Measurements from ENCODE around the gene DPP6. TPM values are rescaled to one million over a fixed set of nuclear protein-coding genes. Genes with fewer than 3 reads are reported as not detected.

DPP6 gene
- total and polyA plus RNA-seq, 2 of the 8 experiments (the other 6 are each of a cell fraction or from before 2014, with no cell fraction given) = 4.7 to 6.8 TPM

- TF ChIP-seq CHD1 (IDR thresholded peaks at IDR 0.05; ENCODE audit: low read depth, low read length) (no peak), YY1 (IDR thresholded peaks at IDR 0.05; ENCODE audit: low read depth, low read length) (no peak), CTBP2 (IDR thresholded peaks at IDR 0.05; ENCODE audit: borderline replicate concordance, insufficient read depth, insufficient read length, low read length) (no peak), SUZ12 (IDR thresholded peaks at IDR 0.05; ENCODE audit: low read length) (no peak)
- Histone ChIP-seq H4K5ac (ENCODE audit: insufficient read length, low read depth, low read length) (no peak overlapping the region), H3K79me2 (ENCODE audit: control insufficient read depth in 1 of 2, insufficient read depth in 2 of 2, low read length in 2 of 2) (no peaks in the 10 kb centered on the region), H4K8ac (ENCODE audit: extremely low read depth, insufficient read depth, low read length) (no peak overlapping the region), H4K20me1 (replicated peaks in 1 of 2; ENCODE audit: control insufficient read depth in 1 of 2, insufficient read depth in 2 of 2, low read length in 2 of 2) (no peaks in the 10 kb centered on the region), H3K18ac (ENCODE audit: extremely low read depth, low read length) (no peak overlapping the region), H4K91ac (replicated peaks; ENCODE audit: insufficient read length, low read length) (no peak overlapping the region), H2AFZ (ENCODE audit: low read length) (no peak overlapping the region), H2BK15ac (ENCODE audit: low read length) (no peak overlapping the region), H2BK120ac (replicated peaks; ENCODE audit: low read depth, low read length) (no peak overlapping the region), H2BK12ac (ENCODE audit: low read depth, low read length) (no peak overlapping the region), H3K79me1 (ENCODE audit: low read depth, low read length) (no peaks in the 10 kb centered on the region), H2AK5ac (ENCODE audit: low read depth, low read length) (no peak overlapping the region), H2BK5ac (ENCODE audit: low read depth, low read length) (no peak overlapping the region), H3K23ac (ENCODE audit: insufficient read length) (no peak overlapping the region), H3K9me3 (ENCODE audit: insufficient read depth in 2 of 2, low read depth in 1 of 2, low read length in 1 of 2) (no peaks in the 10 kb centered on the region), H3K27me3 (replicated peaks in 1 of 4; ENCODE audit: control insufficient read depth in 3 of 4, extremely low read depth in 1 of 4, insufficient read depth in 3 of 4, low read length in 3 of 4) (no peaks in the 10 kb centered on the region), H3K56ac (replicated peaks; ENCODE audit: insufficient read length, low read depth, low read length) (no peak overlapping the region), H3K9ac (replicated peaks in 1 of 4; ENCODE audit: extremely low read depth in 1 of 4, low read depth in 3 of 4, low read length in 3 of 4) (no peak overlapping the region), H3K4me2 (ENCODE audit: insufficient read depth in 1 of 2, low read depth in 2 of 2, low read length in 2 of 2) (no peak overlapping the region), H3K4ac (replicated peaks; ENCODE audit: insufficient read length, low read depth, low read length) (no peak overlapping the region), H3K4me1 (replicated peaks in 1 of 4; ENCODE audit: control insufficient read depth in 3 of 4, insufficient read depth in 4 of 4, low read length in 3 of 4) (no peaks in the 10 kb centered on the region), H3K14ac (ENCODE audit: insufficient read length) (no peak overlapping the region), H3K36me3 (ENCODE audit: control insufficient read depth in 2 of 4, insufficient read depth in 4 of 4, low read length in 3 of 4) (no peaks in the 10 kb centered on the region), H2BK20ac (ENCODE audit: low read length) (no peak overlapping the region), H3K4me3 (ENCODE audit: extremely low read depth in 1 of 4, insufficient read depth in 2 of 4, low read depth in 3 of 4, low read length in 4 of 4) (no peak overlapping the region), H3K23me2 (ENCODE audit: low read depth, low read length) (no peaks in the 10 kb centered on the region), H3K27ac (ENCODE audit: low read depth, low read length) (no peak overlapping the region)
- POLR2A ChIA-PET (ENCODE audit: partially characterized antibody) = no interaction called here
- CTCF ChIA-PET (ENCODE audit: partially characterized antibody) = interaction anchor here (0.6 to 1.4 kb wide), 6 partner anchors 9 to 709 kb away, joined by 3 to 5 read pairs (median 4); no protein-coding TSS in a partner anchor
- FAIRE-seq (no peak), DNase-seq (ENCODE audit: low read depth in 1 of 2, low spot score in 2 of 2) (no peak)
- WGBS, 2 experiments (ENCODE audit: extremely low coverage in 1 of 2, insufficient coverage in 1 of 2, insufficient read length in 1 of 2, insufficient replicate concordance in 2 of 2, low coverage in 1 of 2, low lambda C conversion rate in 2 of 2, missing lambda C conversion rate in 1 of 2) = 62% methylated on average over 5 of the region's 5 CpGs; no CpG with 5 or more reads in 1 of the 2 experiments
These were observed 597.2 kb downstream of the DPP6 start for GRCh38 chr7:154649434-154649833.
